ENCODE results near the gene CYP2U1.

DNA sequence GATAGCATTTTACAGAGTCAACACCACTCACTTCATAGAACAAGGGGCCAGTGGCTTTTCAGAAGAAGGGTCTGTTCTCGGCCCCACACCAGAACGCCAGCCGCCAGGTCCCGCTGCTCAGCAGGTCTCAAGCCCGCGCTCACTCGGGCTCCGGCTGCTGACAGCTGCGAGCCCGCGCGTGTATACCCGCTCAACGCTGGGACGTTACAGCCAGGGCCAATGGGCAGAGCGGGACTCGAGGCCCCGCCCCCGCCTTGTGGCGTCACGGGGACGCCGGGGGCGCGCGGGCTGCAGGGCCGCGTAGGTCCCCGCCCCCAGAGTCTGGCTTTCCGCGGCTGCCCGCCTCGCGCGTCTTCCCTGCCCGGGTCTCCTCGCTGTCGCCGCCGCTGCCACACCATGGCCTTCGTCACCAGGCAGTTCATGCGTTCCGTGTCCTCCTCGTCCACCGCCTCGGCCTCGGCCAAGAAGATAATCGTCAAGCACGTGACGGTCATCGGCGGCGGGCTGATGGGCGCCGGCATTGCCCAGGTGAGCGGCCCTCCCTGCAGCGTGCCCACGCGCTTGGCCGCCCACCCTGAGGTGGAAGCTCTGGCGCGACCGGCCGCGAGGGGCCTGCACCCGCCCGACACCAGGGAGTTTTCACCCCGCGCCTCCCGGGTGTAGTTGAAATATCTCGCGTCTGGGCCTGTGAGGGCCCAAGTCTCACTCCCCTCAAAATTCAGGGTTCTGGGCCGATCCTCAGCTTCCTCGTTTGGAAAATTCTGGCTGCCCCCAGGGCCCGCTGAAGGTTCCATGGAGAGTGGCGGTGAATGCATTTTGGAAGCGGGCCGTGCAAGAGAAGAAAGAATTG, 58.4 kb downstream of the CYP2U1 start, which contains the start of gene HADH:
- TF ChIP-seq CEBPG (CRISPR knock-in tag; IDR thresholded peaks at IDR 0.05) (no peak), CEBPG (tag; conservative IDR thresholded peaks at IDR 0.05 in 1 of 2, IDR thresholded peaks at IDR 0.05 in 1 of 2) (no peak), JUN (IDR thresholded peaks at IDR 0.05; ENCODE audit: borderline replicate concordance, low read depth, low read length) (0 out of 2 replicates have a peak, but pooled peaks have one; percentile 6), JUN (CRISPR knock-in tag; IDR thresholded peaks at IDR 0.05; ENCODE audit: borderline replicate concordance) (no peak), ZNF175 (CRISPR knock-in tag; IDR thresholded peaks at IDR 0.05; ENCODE audit: low read depth) (no peak), ZFP91 (CRISPR knock-in tag; IDR thresholded peaks at IDR 0.05) (no peak), HBP1 (CRISPR knock-in tag; IDR thresholded peaks at IDR 0.05) (no peak)
- TF ChIP-seq, protein P1, sequence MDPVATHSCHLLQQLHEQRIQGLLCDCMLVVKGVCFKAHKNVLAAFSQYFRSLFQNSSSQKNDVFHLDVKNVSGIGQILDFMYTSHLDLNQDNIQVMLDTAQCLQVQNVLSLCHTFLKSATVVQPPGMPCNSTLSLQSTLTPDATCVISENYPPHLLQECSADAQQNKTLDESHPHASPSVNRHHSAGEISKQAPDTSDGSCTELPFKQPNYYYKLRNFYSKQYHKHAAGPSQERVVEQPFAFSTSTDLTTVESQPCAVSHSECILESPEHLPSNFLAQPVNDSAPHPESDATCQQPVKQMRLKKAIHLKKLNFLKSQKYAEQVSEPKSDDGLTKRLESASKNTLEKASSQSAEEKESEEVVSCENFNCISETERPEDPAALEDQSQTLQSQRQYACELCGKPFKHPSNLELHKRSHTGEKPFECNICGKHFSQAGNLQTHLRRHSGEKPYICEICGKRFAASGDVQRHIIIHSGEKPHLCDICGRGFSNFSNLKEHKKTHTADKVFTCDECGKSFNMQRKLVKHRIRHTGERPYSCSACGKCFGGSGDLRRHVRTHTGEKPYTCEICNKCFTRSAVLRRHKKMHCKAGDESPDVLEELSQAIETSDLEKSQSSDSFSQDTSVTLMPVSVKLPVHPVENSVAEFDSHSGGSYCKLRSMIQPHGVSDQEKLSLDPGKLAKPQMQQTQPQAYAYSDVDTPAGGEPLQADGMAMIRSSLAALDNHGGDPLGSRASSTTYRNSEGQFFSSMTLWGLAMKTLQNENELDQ (CRISPR knock-in tag; IDR thresholded peaks at IDR 0.05; ENCODE audit: borderline replicate concordance), result no peak
- TF ChIP-seq, protein P2, sequence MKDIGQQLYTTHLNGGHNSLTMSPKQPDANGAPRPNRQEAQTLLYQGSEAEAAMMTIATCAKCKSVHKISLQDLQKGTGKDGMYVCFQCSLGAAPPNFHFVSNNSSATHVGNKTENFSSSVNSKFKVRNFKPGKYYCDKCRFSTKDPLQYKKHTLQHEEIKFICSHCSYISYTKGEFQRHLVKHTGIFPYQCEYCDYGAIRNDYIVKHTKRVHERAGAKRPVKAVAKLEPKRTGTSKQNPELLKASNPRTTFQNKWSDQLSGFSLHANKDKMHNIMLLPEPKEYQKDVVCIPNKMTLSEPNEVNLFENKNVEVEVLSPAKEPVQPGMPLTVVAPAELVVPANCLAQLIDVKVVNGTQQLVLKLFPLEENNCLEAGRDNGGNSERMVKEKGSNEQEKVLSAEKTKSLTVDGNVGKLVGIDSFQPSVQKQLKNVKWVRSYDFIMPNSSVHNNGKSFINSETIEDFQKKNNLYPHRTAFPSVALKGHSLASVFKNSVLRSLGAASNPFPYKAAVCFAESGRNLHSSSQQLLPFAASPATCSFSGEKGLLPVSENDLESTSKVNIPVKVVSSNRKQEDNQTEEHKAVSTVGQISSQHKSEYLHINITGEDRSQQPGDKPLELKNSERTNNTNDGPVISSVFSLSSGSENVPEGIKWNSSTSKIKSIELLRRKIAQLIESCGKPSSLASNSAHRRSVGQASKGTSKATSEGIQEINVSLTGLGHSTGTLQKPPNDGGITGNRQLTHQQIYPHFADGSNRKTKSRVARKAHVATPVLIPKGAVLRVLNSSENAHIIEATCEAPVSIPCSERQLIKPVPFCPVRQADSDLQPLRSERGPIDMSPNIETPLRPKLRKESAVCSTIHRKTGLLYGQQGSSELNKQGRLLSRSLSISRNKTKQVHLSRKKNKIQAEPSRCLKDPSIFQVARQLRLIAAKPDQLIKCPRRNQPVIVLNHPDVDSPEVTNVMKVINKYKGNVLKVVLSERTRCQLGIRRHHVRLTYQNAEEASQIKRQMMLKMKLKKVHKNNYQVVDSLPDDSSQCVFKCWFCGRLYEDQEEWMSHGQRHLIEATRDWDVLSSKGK (CRISPR knock-in tag; IDR thresholded peaks at IDR 0.05), result no peak
